ENCODE measurements around the gene CYYR1. TPM values are rescaled to one million over a fixed set of nuclear protein-coding genes. Genes with fewer than 3 reads are reported as not detected.

The CYYR1 gene
- total RNA-seq, 2 experiments from 2014 or later, result not detected

DNA sequence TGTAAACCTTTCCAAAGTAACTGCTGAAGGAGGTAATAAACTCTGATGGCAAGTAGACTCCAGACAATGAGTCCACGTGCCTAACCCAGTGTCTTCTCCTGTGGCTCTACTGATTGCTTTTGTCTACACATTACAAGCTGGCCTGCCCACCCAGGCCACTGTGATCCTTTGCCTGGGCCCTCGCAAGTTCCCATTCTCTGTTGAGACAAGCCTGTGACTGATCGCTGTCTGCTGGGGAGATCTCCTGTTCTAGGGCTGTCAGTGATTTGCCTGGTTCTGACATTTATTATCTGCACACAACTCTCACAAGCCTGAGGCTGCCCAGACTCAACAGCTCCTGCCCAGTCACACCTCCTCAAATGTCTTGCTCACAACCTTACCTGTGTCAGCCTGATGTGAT is 81.4 kb downstream of the CYYR1 start:
- CTCF ChIA-PET (ENCODE audit: unreplicated experiment), result no interaction called here

GRCh38 chr21:26490771-26491170 is 82.3 kb downstream of the CYYR1 start:
- Histone ChIP-seq H3K9me3 (ENCODE audit: low read length) (no peaks in the 10 kb centered on the region), H4K20me1 (ENCODE audit: insufficient read depth, low read length) (no peaks in the 10 kb centered on the region), H3K27ac (ENCODE audit: low read depth, low read length, poor library complexity, severe bottlenecking) (no peak overlapping the region), H3K4me1 (ENCODE audit: insufficient read depth, low read length, poor library complexity, severe bottlenecking) (no peaks in the 10 kb centered on the region), H3K4me3 (ENCODE audit: low read depth, low read length, poor library complexity, severe bottlenecking) (no peak overlapping the region), H3K79me2 (ENCODE audit: insufficient read depth, low read depth, low read length) (no peaks in the 10 kb centered on the region), H3K4me2 (ENCODE audit: low read length) (no peak overlapping the region), H3K36me3 (ENCODE audit: insufficient read depth, low read length) (no peaks in the 10 kb centered on the region), H3K9me2 (ENCODE audit: insufficient read depth, low read length) (no peaks in the 10 kb centered on the region), H2AFZ (ENCODE audit: low read length) (no peak overlapping the region)
- CTCF ChIA-PET (ENCODE audit: unreplicated experiment), result no interaction called here
- TF ChIP-seq, protein P1, sequence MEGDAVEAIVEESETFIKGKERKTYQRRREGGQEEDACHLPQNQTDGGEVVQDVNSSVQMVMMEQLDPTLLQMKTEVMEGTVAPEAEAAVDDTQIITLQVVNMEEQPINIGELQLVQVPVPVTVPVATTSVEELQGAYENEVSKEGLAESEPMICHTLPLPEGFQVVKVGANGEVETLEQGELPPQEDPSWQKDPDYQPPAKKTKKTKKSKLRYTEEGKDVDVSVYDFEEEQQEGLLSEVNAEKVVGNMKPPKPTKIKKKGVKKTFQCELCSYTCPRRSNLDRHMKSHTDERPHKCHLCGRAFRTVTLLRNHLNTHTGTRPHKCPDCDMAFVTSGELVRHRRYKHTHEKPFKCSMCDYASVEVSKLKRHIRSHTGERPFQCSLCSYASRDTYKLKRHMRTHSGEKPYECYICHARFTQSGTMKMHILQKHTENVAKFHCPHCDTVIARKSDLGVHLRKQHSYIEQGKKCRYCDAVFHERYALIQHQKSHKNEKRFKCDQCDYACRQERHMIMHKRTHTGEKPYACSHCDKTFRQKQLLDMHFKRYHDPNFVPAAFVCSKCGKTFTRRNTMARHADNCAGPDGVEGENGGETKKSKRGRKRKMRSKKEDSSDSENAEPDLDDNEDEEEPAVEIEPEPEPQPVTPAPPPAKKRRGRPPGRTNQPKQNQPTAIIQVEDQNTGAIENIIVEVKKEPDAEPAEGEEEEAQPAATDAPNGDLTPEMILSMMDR (conservative IDR thresholded peaks at IDR 0.05; ENCODE audit: low read length), result no peak
- no peak for TF ChIP-seq EZH2phosphoT487 (IDR thresholded peaks at IDR 0.05; ENCODE audit: borderline replicate concordance, low read depth, low read length)
- POLR2A ChIA-PET, result no interaction called here
- no TSS peak for BruUV-seq (replicated peaks)
- intact Hi-C loops (cut with micrococcal nuclease; ENCODE audit: unreplicated experiment), result no loop called here
- no peak for DNase-seq (ENCODE audit: low spot score)

More for the DNA sequence above, 81.4 kb downstream of the CYYR1 start:
- Histone ChIP-seq H4K20me1 (ENCODE audit: insufficient read depth, low read length) (no peaks in the 10 kb centered on the region), H3K79me2 (ENCODE audit: insufficient read depth, low read depth, low read length) (no peaks in the 10 kb centered on the region), H3K36me3 (ENCODE audit: insufficient read depth, low read length) (no peaks in the 10 kb centered on the region), H3K4me3 (ENCODE audit: low read depth, low read length, poor library complexity, severe bottlenecking) (no peak overlapping the region), H3K4me1 (ENCODE audit: insufficient read depth, low read length, poor library complexity, severe bottlenecking) (no peaks in the 10 kb centered on the region), H3K27ac (ENCODE audit: low read depth, low read length, poor library complexity, severe bottlenecking) (no peak overlapping the region), H2AFZ (ENCODE audit: low read length) (no peak overlapping the region), H3K9me2 (ENCODE audit: insufficient read depth, low read length) (no peaks in the 10 kb centered on the region), H3K9me3 (ENCODE audit: low read length) (no peaks in the 10 kb centered on the region), H3K4me2 (ENCODE audit: low read length) (no peak overlapping the region)
- POLR2A ChIA-PET, result no interaction called here
- no peak for DNase-seq (ENCODE audit: low spot score)
- intact Hi-C loops (cut with micrococcal nuclease; ENCODE audit: unreplicated experiment), result no loop called here
- BruUV-seq (replicated peaks), result no TSS peak
- no peak for TF ChIP-seq EZH2phosphoT487 (IDR thresholded peaks at IDR 0.05; ENCODE audit: borderline replicate concordance, low read depth, low read length)
- TF ChIP-seq, protein P1 (conservative IDR thresholded peaks at IDR 0.05; ENCODE audit: low read length), result no peak

DNA sequence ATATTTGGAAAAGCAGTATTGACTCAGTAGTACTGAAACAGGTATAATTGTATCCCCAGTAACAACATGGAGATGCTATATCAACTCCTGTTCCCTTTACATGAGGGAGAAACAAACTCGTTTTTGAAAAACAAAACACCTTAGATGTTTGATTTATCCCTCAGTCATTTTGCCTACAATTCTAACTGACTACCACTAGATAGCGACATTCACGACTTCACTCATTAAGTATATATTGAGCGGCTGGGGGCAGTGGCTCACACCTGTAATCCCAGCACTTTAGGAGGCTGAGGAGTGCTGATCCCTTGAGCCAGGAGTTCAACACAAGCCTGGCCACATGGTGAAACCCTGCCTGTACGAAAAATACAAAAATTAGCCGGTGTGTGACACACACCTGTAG is 83.3 kb downstream of the CYYR1 start:
- Histone ChIP-seq H2AFZ (ENCODE audit: low read length) (no peak overlapping the region), H3K79me2 (ENCODE audit: insufficient read depth, low read depth, low read length) (no peaks in the 10 kb centered on the region), H4K20me1 (ENCODE audit: insufficient read depth, low read length) (no peaks in the 10 kb centered on the region), H3K9me2 (ENCODE audit: insufficient read depth, low read length) (no peaks in the 10 kb centered on the region), H3K4me3 (ENCODE audit: low read depth, low read length, poor library complexity, severe bottlenecking) (no peak overlapping the region), H3K4me2 (ENCODE audit: low read length) (no peak overlapping the region), H3K9me3 (ENCODE audit: low read length) (no peaks in the 10 kb centered on the region), H3K4me1 (ENCODE audit: insufficient read depth, low read length, poor library complexity, severe bottlenecking) (no peaks in the 10 kb centered on the region), H3K36me3 (ENCODE audit: insufficient read depth, low read length) (no peaks in the 10 kb centered on the region), H3K27ac (ENCODE audit: low read depth, low read length, poor library complexity, severe bottlenecking) (no peak overlapping the region)
- TF ChIP-seq, protein P1 (conservative IDR thresholded peaks at IDR 0.05; ENCODE audit: low read length), result no peak
- no peak for TF ChIP-seq EZH2phosphoT487 (IDR thresholded peaks at IDR 0.05; ENCODE audit: borderline replicate concordance, low read depth, low read length)
- POLR2A ChIA-PET, result no interaction called here
- DNase-seq (ENCODE audit: low spot score), result no peak
- CTCF ChIA-PET (ENCODE audit: unreplicated experiment), result no interaction called here
- intact Hi-C loops (cut with micrococcal nuclease; ENCODE audit: unreplicated experiment), result no loop called here
- BruUV-seq (replicated peaks), result no TSS peak
